ENCODE results near the gene EFNB3. TPM values are rescaled to one million over a fixed set of nuclear protein-coding genes. Genes with fewer than 3 reads are reported as not detected.

The EFNB3 gene
- total RNA-seq, 2 experiments from 2014 or later, result not detected

DNA sequence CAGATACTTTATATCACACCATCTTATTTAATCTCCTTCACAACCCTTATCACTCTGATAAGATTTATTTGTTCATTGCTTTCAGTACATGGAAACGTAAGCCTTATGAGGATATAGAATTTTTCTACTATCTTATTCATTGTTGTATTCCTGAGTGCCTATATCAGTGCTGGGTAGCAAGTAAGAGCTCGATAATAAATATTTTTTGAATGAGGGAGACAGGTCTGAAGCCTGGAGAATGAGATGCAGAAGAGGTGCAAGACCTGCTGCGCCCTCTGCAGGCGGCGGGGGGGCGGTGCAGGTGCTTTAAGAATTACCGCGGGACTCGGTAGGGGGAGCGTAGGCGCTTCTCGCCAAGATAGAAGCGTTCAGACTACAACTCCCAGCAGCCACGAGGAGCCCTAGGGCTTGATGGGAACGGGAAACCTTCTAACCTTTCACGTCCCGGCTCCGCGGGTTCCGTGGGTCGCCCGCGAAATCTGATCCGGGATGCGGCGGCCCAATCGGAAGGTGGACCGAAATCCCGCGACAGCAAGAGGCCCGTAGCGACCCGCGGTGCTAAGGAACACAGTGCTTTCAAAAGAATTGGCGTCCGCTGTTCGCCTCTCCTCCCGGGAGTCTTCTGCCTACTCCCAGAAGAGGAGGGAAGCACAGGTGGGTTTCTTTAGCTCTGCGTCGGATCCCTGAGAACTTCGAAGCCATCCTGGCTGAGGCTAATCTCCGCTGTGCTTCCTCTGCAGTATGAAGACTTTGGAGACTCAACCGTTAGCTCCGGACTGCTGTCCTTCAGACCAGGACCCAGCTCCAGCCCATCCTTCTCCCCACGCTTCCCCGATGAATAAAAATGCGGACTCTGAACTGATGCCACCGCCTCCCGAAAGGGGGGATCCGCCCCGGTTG lies 16.8 kb upstream of the EFNB3 start, which contains the start of gene WRAP53:
TSS of gene WRAP53 (plus strand) at position 570 of the 900 bp plus-strand sequence. CDS start at position 742, 172 bp downstream.
- Mint-ChIP-seq H3K4me1 (ENCODE audit: low read depth) (peaks cover 29% of the 10 kb centered on the region), H3K9me3 (no peaks in the 10 kb centered on the region)

GRCh38 chr17:7688808-7689316 lies 16.1 kb upstream of the EFNB3 start:
- H3K27me3 Mint-ChIP-seq, result no peaks in the 10 kb centered on the region
- no peak for ATAC-seq
- H3K9me3 Mint-ChIP-seq, result no peaks in the 10 kb centered on the region
- H3K4me3 Mint-ChIP-seq, result peak overlapping the region; percentile 92
- H3K4me1 Mint-ChIP-seq (ENCODE audit: low read depth), result peaks cover 25% of the 10 kb centered on the region
- no peak for DNase-seq
- no peak for TF ChIP-seq CTCF (IDR thresholded peaks at IDR 0.05)
- ChIA-PET CTCF (interaction anchor here (0.6 to 5.2 kb wide), 22 partner anchors 11 to 352 kb away, joined by 3 to 63 read pairs (median 6); partner anchors contain the start of genes ATP1B2, EFNB3, FXR2 and MPDU1), POLR2A (interaction anchor here (0.9 to 6.3 kb wide), 14 partner anchors 15 to 234 kb away, joined by 3 to 78 read pairs (median 7); partner anchors contain the start of genes ATP1B2, EFNB3, POLR2A and SAT2)
- intact Hi-C loops (cut with micrococcal nuclease), result loop anchor here (5.0 kb wide), 2 partner anchors 57 to 107 kb away; partner anchors contain the start of genes MPDU1 and SHBG
- peaks cover 52% of the 10 kb centered on the region for H3K36me3 Mint-ChIP-seq (ENCODE audit: low read depth)
- peak overlapping the region; percentile 99 for H3K27ac Mint-ChIP-seq

More for the DNA sequence above, 16.8 kb upstream of the EFNB3 start, which contains the start of gene WRAP53:
- ATAC-seq (peak; percentile 81), DNase-seq (peak; percentile 98)
- ChIA-PET CTCF (interaction anchor here (0.6 to 5.2 kb wide), 49 partner anchors 11 to 374 kb away, joined by 3 to 63 read pairs (median 5); partner anchors contain the start of genes ACAP1, ATP1B2, CD68 and EFNB3), POLR2A (interaction anchor here (0.7 to 6.3 kb wide), 55 partner anchors 14 to 450 kb away, joined by 3 to 78 read pairs (median 5); partner anchors contain the start of genes ALOXE3, ATP1B2, CD68 and CYB5D1)
- peaks cover 50% of the 10 kb centered on the region for H3K36me3 Mint-ChIP-seq (ENCODE audit: low read depth)
- peak within 1 kb of the TSS; percentile 92 for H3K4me3 Mint-ChIP-seq
- no peaks in the 10 kb centered on the region for H3K27me3 Mint-ChIP-seq
- peak; percentile 100 for TF ChIP-seq CTCF (IDR thresholded peaks at IDR 0.05)
- H3K27ac Mint-ChIP-seq, result peak within 1 kb of the TSS; percentile 99
- intact Hi-C loops (cut with micrococcal nuclease), result loop anchor here (5.0 kb wide), 2 partner anchors 56 to 106 kb away; partner anchors contain the start of genes MPDU1 and SHBG

DNA sequence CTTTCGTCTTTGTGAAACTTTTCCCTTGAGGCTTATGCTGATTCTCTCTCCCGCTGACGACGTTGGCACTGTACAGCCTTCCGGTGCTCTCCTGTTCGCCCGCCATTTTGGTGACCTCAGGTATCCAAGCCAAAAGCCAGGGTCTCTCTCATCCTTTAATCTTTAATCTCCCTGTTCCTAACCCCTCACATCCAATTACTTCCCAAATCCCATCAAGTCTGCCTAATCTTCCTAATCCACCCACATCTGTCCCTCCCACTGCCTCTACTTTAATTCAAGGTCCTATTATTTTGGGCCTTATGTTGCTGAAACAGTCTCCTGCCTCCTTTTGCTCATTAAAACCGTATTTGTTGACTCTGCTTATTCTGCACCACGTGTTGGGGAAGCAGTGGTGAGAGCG lies 9.4 kb upstream of the EFNB3 start:
- H3K4me3 Mint-ChIP-seq, result no peak overlapping the region
- no peaks in the 10 kb centered on the region for H3K4me1 Mint-ChIP-seq (ENCODE audit: low read depth)
- H3K27me3 Mint-ChIP-seq, result no peaks in the 10 kb centered on the region
- ATAC-seq (no peak), DNase-seq (no peak)
- CTCF ChIA-PET, result no interaction called here
- no peak overlapping the region for H3K27ac Mint-ChIP-seq
- no peaks in the 10 kb centered on the region for H3K9me3 Mint-ChIP-seq
- H3K36me3 Mint-ChIP-seq (ENCODE audit: low read depth), result peaks cover 40% of the 10 kb centered on the region
- intact Hi-C loops (cut with micrococcal nuclease), result no loop called here
- TF ChIP-seq CTCF (IDR thresholded peaks at IDR 0.05), result no peak
- POLR2A ChIA-PET, result no interaction called here

- ChIA-PET CTCF (no interaction called here), POLR2A (interaction anchor here (1.1 kb wide), 1 partner anchor 137 kb away, joined by 3 read pairs; no protein-coding TSS in a partner anchor)
- DNase-seq, result no peak
- TF ChIP-seq CTCF (IDR thresholded peaks at IDR 0.05), result no peak
- no peaks in the 10 kb centered on the region for H3K9me3 Mint-ChIP-seq
- intact Hi-C loops (cut with micrococcal nuclease), result no loop called here
- H3K27ac Mint-ChIP-seq, result no peak overlapping the region
- ATAC-seq, result no peak
- no peak overlapping the region for H3K4me3 Mint-ChIP-seq
- peaks cover 2% of the 10 kb centered on the region for H3K27me3 Mint-ChIP-seq
- H3K4me1 Mint-ChIP-seq (ENCODE audit: low read depth), result no peaks in the 10 kb centered on the region
- H3K36me3 Mint-ChIP-seq (ENCODE audit: low read depth), result peaks cover 51% of the 10 kb centered on the region
Observed at GRCh38 chr17:7697828-7698588, 7.0 kb upstream of the EFNB3 start.
